Cardiac muscle cell (in vitro differentiated cells and primary cell): ENCODE data around the gene ANKLE2. TPM values are rescaled to one million over a fixed set of nuclear protein-coding genes. Genes with fewer than 3 reads are reported as not detected.

Source experiments
- DNase-seq, 2 donors: peaks; one replicate each; pipeline versions ENCODE4 v3.0.0 to v3.0.0-alpha.2; 2010 to 2017; ENCODE audit warnings: low read depth in 1 of 2, low spot score in 1 of 2
- H3K27ac ChIP-seq: fragments of 200-600 bp; sonication (generic); 2 replicates; pipeline ENCODE4 v1.5.1; 2016
- H3K27me3 ChIP-seq: fragments of 200-600 bp; sonication (generic); 2 replicates; pipeline ENCODE4 v1.6.0; 2016; ENCODE audit warnings: control low read depth
- H3K36me3 ChIP-seq: fragments of 200-600 bp; sonication (generic); 2 replicates; pipeline ENCODE4 v1.5.1; 2016; ENCODE audit warnings: control low read depth
- H3K4me1 ChIP-seq: fragments of 200-600 bp; sonication (generic); 2 replicates; pipeline ENCODE4 v1.8.1; 2017; ENCODE audit warnings: low read depth, mild to moderate bottlenecking, mixed run types
- H3K4me3 ChIP-seq: fragments of 200-600 bp; sonication (generic); 2 replicates; pipeline ENCODE4 v1.5.1; 2016; ENCODE audit warnings: mild to moderate bottlenecking
- H3K9me3 ChIP-seq: fragments of 200-600 bp; sonication (generic); 2 replicates; pipeline ENCODE4 v1.5.1; 2017; ENCODE audit warnings: low read depth, mild to moderate bottlenecking, control low read depth
- CTCF ChIP-seq: IDR thresholded peaks from 2 replicates; pipeline ENCODE4 v1.5.1; 2012; ENCODE audit warnings: low read depth, mild to moderate bottlenecking, low read length
- polyA plus RNA-seq: library from polyadenylated mRNA; unstranded; fragments of >200 nt; fragmentation: Nextera tagmentation; extraction: Ambion mirVana; gene quantifications from 2 replicates; pipeline ENCODE4 v1.2.1, GENCODE V29; 2016
- total RNA-seq: library from RNA; depleted of rRNA; stranded (reverse); fragments of >200 nt; gene quantifications from 2 replicates; pipeline ENCODE4 v1.2.3, GENCODE V29; 2016

ANKLE2 gene
- total and polyA plus RNA-seq, 2 experiments from 2014 or later, result 27.8 to 37.9 TPM

DNA sequence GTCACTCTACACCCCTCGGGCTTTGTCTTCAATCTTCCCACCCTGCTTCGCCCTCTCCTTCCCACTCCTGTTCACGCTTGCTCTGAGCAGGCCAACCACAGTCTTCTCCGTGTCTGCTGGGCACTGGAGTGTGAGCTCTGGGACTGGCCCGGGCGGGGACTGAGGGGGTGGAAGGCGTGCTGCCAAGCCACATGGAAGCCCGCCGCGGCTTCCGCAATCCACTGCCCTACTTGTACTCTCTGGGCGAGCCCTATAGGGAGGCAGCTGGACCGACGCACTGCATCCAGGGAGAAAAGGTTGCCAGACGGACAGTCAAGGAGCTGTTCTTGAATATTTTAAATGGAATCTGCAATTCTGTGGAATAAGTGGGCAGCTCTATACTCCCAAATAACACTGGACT is 42.3 kb upstream of the ANKLE2 start:
- no peak for TF ChIP-seq CTCF
- DNase-seq, result no peak
- Histone ChIP-seq H3K9me3 (no peaks in the 10 kb centered on the region), H3K36me3 (peaks cover 58% of the 10 kb centered on the region), H3K27me3 (no peaks in the 10 kb centered on the region), H3K4me1 (no peaks in the 10 kb centered on the region), H3K27ac (no peak overlapping the region), H3K4me3 (no peak overlapping the region)

DNA sequence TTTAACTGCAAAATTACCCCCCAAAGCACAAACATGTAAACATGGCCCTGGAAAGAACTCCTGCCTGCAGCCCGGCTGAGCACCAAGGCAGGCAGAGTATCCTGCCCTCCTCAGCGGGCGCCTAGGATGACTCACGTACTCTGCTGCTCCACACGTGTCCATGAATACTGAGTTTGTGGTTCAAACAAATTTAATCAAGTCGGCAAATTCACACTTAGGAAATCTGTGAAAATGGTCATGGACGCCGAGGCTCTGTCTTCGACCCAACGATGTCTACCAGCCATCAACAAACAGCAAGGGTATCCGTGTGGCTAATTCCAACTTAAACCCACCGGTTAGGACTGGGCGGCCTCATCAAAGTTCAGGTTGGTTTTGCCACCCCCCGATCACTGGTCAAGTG is 41.5 kb upstream of the ANKLE2 start:
- Histone ChIP-seq H3K4me1 (no peaks in the 10 kb centered on the region), H3K36me3 (peaks cover 63% of the 10 kb centered on the region), H3K27ac (no peak overlapping the region), H3K4me3 (no peak overlapping the region), H3K27me3 (no peaks in the 10 kb centered on the region), H3K9me3 (no peaks in the 10 kb centered on the region)
- no peak for TF ChIP-seq CTCF
- DNase-seq, result no peak

DNA sequence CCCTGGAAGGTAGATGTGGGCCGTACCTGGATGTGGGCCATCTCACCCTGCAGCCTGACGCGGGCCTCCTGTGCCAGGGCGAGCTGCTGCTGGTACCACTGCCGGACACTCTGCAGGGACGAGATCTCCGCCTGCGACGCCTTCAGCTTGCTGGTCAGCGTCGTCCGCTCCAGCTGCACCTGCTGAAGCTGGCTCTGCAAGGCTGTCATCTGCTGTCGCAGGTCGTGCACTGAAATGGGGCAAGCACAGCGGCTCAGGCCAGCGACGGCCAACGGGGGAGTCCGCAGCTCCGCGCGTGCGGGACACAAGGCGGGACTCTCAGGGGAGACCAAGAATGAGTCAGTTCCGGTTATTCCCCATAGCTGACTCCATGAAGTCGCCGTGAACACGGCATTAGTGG is 40.1 kb upstream of the ANKLE2 start:
- TF ChIP-seq CTCF, result no peak
- Histone ChIP-seq H3K4me1 (no peaks in the 10 kb centered on the region), H3K27ac (no peak overlapping the region), H3K27me3 (no peaks in the 10 kb centered on the region), H3K36me3 (peaks cover 67% of the 10 kb centered on the region), H3K4me3 (no peak overlapping the region), H3K9me3 (no peaks in the 10 kb centered on the region)
- no peak for DNase-seq

DNA sequence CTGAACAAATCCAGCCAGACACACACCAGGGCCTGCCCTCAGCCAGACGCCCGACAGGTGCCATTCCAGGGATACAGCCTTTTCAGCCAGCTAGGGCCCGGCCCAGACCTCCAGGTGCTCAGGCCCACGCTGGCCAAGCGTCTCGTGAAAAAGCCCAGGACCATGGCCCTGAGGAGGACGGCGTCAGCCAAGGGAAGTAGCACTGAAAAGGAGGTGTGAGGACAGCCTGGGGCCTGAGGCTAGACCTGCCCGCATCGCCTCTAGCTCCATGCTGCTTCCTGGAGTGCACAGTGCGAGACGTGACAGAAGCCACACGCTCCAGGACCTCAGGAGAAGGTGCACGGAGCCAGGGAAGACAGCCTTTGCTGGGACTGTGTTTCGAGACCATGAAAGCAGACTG is 37.2 kb upstream of the ANKLE2 start:
- H3K36me3 ChIP-seq, result peaks cover 67% of the 10 kb centered on the region

DNA sequence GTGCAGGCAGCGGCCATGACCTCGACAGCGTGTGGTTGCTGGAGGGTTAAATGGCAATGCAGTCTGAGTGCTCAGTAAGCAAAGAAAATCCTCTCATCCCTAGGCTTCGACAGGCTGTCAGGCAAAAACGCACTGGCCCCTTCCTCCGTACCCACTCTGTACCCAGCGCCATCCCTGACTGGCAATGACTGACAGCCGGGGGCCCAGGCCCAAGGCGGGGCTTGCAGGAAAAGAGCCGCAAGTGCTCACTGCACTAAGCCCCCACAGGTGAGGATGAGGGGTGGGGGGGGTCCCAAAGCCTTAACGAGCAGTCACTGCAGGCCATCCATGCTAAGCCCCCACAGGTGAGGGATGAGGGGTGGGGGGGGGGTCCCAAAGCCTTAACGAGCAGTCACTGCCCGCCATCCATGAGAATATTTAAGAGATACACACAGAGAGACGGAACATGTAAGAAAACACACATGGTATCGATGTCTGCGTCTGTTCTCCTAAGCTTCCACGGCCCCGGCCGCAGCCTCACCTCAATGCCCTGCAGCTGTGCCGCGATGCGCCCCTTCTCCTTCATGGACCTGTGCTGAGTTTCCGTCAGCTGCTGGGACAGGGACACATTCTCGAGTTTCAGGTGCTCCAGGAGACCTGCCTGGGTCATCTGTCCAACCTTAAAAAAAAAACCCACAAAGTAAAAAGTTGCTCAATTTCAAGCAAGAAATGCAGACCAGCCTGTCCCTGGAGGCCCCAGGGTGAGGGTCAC is 36.4 kb upstream of the ANKLE2 start:
- no peak for TF ChIP-seq CTCF
- peaks cover 62% of the 10 kb centered on the region for H3K36me3 ChIP-seq

More for the DNA sequence above, 37.2 kb upstream of the ANKLE2 start:
- TF ChIP-seq CTCF, result no peak
- H3K4me1 ChIP-seq, result no peaks in the 10 kb centered on the region
- no peak for DNase-seq
- no peaks in the 10 kb centered on the region for H3K27me3 ChIP-seq
- H3K27ac ChIP-seq, result no peak overlapping the region
- no peak overlapping the region for H3K4me3 ChIP-seq
- no peaks in the 10 kb centered on the region for H3K9me3 ChIP-seq

More for the DNA sequence above, 36.4 kb upstream of the ANKLE2 start:
- DNase-seq, result no peak
- Histone ChIP-seq H3K27me3 (no peaks in the 10 kb centered on the region), H3K4me3 (no peak overlapping the region), H3K9me3 (no peaks in the 10 kb centered on the region), H3K4me1 (no peaks in the 10 kb centered on the region), H3K27ac (no peak overlapping the region)
